Breast epithelium (tissue), 3 donors: ENCODE measurements around the gene TMEM218.

Source experiments
- POLR2AphosphoS5 ChIP-seq, 3 donors: sonication (generic); formaldehyde crosslinking; IDR thresholded peaks; one replicate each; pipeline ENCODE4 v1.6.1; 2017; ENCODE audit warnings: antibody characterized with exemption in 3 of 3
- TF ChIP-seq, protein P1 (sequence below), 3 donors: fragments of 450-650 bp; IDR thresholded peaks; one replicate each; pipeline ENCODE4 v1.5.1; 2016 to 2017; ENCODE audit warnings: antibody characterized with exemption in 3 of 3, mild to moderate bottlenecking in 3 of 3, moderate library complexity in 3 of 3

GRCh38 chr11:125123194-125123946, 11.9 kb upstream of the TMEM218 start:
- TF ChIP-seq, protein P1, sequence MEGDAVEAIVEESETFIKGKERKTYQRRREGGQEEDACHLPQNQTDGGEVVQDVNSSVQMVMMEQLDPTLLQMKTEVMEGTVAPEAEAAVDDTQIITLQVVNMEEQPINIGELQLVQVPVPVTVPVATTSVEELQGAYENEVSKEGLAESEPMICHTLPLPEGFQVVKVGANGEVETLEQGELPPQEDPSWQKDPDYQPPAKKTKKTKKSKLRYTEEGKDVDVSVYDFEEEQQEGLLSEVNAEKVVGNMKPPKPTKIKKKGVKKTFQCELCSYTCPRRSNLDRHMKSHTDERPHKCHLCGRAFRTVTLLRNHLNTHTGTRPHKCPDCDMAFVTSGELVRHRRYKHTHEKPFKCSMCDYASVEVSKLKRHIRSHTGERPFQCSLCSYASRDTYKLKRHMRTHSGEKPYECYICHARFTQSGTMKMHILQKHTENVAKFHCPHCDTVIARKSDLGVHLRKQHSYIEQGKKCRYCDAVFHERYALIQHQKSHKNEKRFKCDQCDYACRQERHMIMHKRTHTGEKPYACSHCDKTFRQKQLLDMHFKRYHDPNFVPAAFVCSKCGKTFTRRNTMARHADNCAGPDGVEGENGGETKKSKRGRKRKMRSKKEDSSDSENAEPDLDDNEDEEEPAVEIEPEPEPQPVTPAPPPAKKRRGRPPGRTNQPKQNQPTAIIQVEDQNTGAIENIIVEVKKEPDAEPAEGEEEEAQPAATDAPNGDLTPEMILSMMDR (IDR thresholded peaks at IDR 0.05): no peak
- TF ChIP-seq POLR2AphosphoS5 (IDR thresholded peaks at IDR 0.05): no peak
